Measurements from ENCODE around the gene C2orf80. TPM values are rescaled to one million over a fixed set of nuclear protein-coding genes. Genes with fewer than 3 reads are reported as not detected.
A peak's percentile ranks its signal among the peaks of the same experiment; 100 is the strongest.

C2orf80 gene
- total RNA-seq, 1 donor from 2014 or later: not detected

DNA sequence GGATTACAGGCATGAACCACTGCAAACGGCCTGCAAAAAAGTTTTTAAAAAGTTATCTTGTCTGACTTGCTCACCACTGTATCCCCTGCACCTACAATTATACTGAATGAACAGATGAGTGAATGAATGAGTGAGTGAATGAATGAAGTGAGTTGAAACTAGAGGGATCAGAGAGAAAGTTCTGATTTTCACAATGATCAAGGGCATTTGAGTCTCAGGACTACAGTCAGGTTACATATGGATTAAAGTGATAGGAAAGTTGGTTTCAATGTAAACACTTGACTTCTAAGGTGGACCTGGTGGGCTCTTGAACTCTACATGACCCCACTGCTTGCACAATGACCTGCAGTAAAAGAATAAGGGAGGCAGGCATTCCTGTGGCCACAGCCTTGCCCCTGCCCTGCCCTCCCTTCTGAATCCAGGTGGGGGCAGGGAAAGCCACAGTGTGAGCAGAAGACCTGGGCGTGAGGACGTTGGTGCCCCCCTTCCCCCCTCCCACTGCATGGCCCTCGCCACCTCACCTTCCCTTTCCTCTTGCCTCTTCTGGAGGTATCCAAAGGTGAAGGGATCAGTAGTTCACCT, 10.7 kb downstream of the C2orf80 start:
- H3K4me1 Mint-ChIP-seq (ENCODE audit: unreplicated experiment): no peaks in the 10 kb centered on the region
- peak; percentile 67 for DNase-seq (ENCODE audit: extremely low spot score, unreplicated experiment)
- H3K27ac Mint-ChIP-seq (ENCODE audit: unreplicated experiment): no peak overlapping the region
- peaks cover 29% of the 10 kb centered on the region for H3K27me3 Mint-ChIP-seq (ENCODE audit: unreplicated experiment)
- TF ChIP-seq, protein P1, sequence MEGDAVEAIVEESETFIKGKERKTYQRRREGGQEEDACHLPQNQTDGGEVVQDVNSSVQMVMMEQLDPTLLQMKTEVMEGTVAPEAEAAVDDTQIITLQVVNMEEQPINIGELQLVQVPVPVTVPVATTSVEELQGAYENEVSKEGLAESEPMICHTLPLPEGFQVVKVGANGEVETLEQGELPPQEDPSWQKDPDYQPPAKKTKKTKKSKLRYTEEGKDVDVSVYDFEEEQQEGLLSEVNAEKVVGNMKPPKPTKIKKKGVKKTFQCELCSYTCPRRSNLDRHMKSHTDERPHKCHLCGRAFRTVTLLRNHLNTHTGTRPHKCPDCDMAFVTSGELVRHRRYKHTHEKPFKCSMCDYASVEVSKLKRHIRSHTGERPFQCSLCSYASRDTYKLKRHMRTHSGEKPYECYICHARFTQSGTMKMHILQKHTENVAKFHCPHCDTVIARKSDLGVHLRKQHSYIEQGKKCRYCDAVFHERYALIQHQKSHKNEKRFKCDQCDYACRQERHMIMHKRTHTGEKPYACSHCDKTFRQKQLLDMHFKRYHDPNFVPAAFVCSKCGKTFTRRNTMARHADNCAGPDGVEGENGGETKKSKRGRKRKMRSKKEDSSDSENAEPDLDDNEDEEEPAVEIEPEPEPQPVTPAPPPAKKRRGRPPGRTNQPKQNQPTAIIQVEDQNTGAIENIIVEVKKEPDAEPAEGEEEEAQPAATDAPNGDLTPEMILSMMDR (IDR thresholded peaks at IDR 0.05): no peak
- no peak overlapping the region for H3K4me3 Mint-ChIP-seq (ENCODE audit: unreplicated experiment)
- no peaks in the 10 kb centered on the region for H3K9me3 Mint-ChIP-seq (ENCODE audit: unreplicated experiment)
- H3K36me3 Mint-ChIP-seq (ENCODE audit: unreplicated experiment): no peaks in the 10 kb centered on the region

DNA sequence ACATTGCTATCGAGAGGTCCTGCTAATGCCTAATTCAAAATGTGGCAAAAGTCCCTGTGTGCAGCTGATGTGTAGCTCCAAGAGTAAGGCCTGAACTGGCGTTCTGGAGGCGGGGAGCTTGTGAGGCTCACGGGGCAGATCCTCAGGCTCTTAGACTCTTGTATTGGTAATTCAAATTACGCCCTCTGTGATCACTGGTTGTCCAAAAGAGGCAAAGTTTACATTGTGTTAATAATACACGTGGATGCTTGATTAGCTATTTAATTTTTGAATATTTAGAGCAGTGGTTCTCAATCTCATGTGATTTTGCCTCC, 14.0 kb downstream of the C2orf80 start:
- peaks cover 10% of the 10 kb centered on the region for H3K27me3 Mint-ChIP-seq (ENCODE audit: unreplicated experiment)
- H3K36me3 Mint-ChIP-seq (ENCODE audit: unreplicated experiment): no peaks in the 10 kb centered on the region
- no peak overlapping the region for H3K27ac Mint-ChIP-seq (ENCODE audit: unreplicated experiment)
- TF ChIP-seq, protein P1 (IDR thresholded peaks at IDR 0.05): no peak
- no peak overlapping the region for H3K4me3 Mint-ChIP-seq (ENCODE audit: unreplicated experiment)
- H3K4me1 Mint-ChIP-seq (ENCODE audit: unreplicated experiment): no peaks in the 10 kb centered on the region
- DNase-seq (ENCODE audit: extremely low spot score, unreplicated experiment): no peak
- no peaks in the 10 kb centered on the region for H3K9me3 Mint-ChIP-seq (ENCODE audit: unreplicated experiment)

DNA sequence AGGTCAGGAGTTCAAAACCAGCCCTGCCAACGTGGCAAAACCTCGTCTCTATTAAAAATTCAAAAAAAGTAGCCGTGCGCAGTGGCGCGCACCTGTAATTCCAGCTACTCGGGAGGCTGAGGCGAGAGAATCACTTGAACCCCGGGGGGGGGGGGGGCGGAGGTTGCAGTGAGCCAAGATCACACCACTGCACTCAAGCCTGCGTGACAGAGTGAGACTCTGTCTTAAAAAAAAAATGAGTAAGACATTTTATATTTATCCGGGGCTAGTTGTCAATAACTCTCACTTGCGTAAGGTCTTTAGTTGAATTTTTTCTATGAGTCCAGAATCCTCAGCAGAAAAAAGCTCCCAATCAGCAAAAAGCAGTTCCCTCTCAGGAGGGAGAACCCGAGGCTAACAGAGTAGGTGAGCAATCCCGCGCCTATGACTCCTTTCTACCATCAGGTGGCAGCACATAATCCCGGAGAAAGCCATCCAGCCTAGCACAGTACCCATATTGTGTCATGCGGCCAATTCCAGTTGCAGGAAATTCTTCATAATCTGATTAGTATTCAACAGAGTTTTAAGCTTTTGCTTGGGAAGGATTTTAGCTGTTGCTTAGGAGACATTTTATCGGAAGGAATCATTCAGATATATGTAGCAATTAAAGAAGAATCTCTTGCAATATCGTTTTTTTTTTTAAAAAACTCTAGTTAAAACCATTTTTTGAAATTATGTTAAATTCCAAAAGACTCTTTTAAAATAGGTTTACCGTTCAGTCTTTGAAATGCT, 14.6 kb downstream of the C2orf80 start:
- Mint-ChIP-seq H3K36me3 (ENCODE audit: unreplicated experiment) (no peaks in the 10 kb centered on the region), H3K27ac (ENCODE audit: unreplicated experiment) (no peak overlapping the region), H3K27me3 (ENCODE audit: unreplicated experiment) (peaks cover 8% of the 10 kb centered on the region), H3K4me3 (ENCODE audit: unreplicated experiment) (no peak overlapping the region), H3K9me3 (ENCODE audit: unreplicated experiment) (no peaks in the 10 kb centered on the region), H3K4me1 (ENCODE audit: unreplicated experiment) (no peaks in the 10 kb centered on the region)
- TF ChIP-seq, protein P1 (IDR thresholded peaks at IDR 0.05): peak; percentile 91
- peak; percentile 88 for DNase-seq (ENCODE audit: extremely low spot score, unreplicated experiment)

DNA sequence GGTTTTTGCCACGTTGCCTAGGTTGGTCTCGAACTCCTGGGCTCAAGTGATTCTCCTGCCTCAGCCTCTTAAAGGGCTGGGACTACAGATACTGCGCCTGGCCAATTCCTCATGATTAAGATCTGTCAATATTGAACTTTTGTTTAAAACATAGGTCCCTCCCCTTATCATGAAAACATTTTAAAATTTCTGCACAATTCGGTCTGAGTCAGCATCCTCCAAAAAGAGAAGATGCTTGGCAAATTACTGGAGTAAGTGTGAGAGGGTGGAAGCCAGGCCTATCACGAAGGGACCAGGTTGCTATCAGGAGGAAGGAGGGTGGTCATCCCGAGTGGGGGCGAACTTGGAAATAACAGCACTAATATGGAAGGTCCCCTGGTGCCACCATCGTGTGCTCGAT, 15.7 kb downstream of the C2orf80 start:
- H3K4me1 Mint-ChIP-seq (ENCODE audit: unreplicated experiment): no peaks in the 10 kb centered on the region
- DNase-seq (ENCODE audit: extremely low spot score, unreplicated experiment): no peak
- peaks cover 9% of the 10 kb centered on the region for H3K27me3 Mint-ChIP-seq (ENCODE audit: unreplicated experiment)
- TF ChIP-seq, protein P1 (IDR thresholded peaks at IDR 0.05): no peak
- H3K27ac Mint-ChIP-seq (ENCODE audit: unreplicated experiment): no peak overlapping the region
- H3K4me3 Mint-ChIP-seq (ENCODE audit: unreplicated experiment): no peak overlapping the region
- no peaks in the 10 kb centered on the region for H3K36me3 Mint-ChIP-seq (ENCODE audit: unreplicated experiment)
- no peaks in the 10 kb centered on the region for H3K9me3 Mint-ChIP-seq (ENCODE audit: unreplicated experiment)

DNA sequence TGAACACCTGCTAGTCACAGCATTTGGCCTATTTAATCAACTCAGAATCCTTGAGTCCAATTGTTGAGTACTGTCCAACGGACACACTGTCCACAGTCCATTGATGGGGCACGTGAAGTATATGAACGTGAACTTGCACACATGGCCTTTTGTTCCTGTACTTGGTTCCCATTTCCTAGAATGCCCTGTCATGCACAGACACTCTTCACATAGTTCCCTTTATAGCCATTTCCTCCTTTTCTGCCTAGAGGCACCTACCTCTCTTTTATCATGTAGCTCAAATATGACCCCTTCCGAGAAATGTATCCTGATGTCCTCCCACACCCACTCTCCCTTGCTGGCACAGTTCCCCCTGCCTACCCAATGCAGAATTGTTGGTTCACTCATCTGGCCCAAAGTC, 17.7 kb downstream of the C2orf80 start:
- no peak for DNase-seq (ENCODE audit: extremely low spot score, unreplicated experiment)
- Mint-ChIP-seq H3K4me1 (ENCODE audit: unreplicated experiment) (no peaks in the 10 kb centered on the region), H3K27ac (ENCODE audit: unreplicated experiment) (no peak overlapping the region), H3K9me3 (ENCODE audit: unreplicated experiment) (no peaks in the 10 kb centered on the region), H3K4me3 (ENCODE audit: unreplicated experiment) (no peak overlapping the region), H3K36me3 (ENCODE audit: unreplicated experiment) (no peaks in the 10 kb centered on the region), H3K27me3 (ENCODE audit: unreplicated experiment) (peaks cover 15% of the 10 kb centered on the region)
- TF ChIP-seq, protein P1 (IDR thresholded peaks at IDR 0.05): no peak

All from osteocyte (in vitro differentiated cells).